HCT116 (cell line): ENCODE data around the gene SLC22A23.

ENCODE experiments used
- CBX3 ChIP-seq: IDR thresholded peaks from 2 replicates; pipeline ENCODE4 v1.6.1; 2012; ENCODE audit warnings: low read depth
- EZH2 ChIP-seq: fragments of 200-600 bp; sonication (generic); IDR thresholded peaks from 2 replicates; pipeline ENCODE4 v1.6.1; 2017; ENCODE audit warnings: antibody characterized with exemption, mixed run types
- POLR2A ChIP-seq: IDR thresholded peaks from 2 replicates; pipeline ENCODE4 v1.7.0; 2011; ENCODE audit warnings: borderline replicate concordance; ENCODE audit not compliant: insufficient read depth, insufficient read length; ENCODE audit errors: extremely low read depth
- POLR2AphosphoS5 ChIP-seq: IDR thresholded peaks from 2 replicates; pipeline ENCODE4 v1.6.1; 2011; ENCODE audit warnings: mild to moderate bottlenecking, low read depth, low read length, moderate library complexity
- RAD21 ChIP-seq: IDR thresholded peaks from 2 replicates; pipeline ENCODE4 v1.6.1; 2012; ENCODE audit warnings: low read depth, mild to moderate bottlenecking
- SIN3A ChIP-seq: IDR thresholded peaks from 2 replicates; pipeline ENCODE4 v1.6.1; 2012; ENCODE audit warnings: low read depth
- SP1 ChIP-seq: IDR thresholded peaks from 2 replicates; pipeline ENCODE4 v1.6.1; 2012; ENCODE audit warnings: low read depth
- ZNF274 ChIP-seq: fragments of 200-500 bp; sonication (Bioruptor generic); IDR thresholded peaks from 2 replicates; pipeline ENCODE4 v1.6.1; 2014; ENCODE audit warnings: mild to moderate bottlenecking, low read depth, low read length, inconsistent platforms
- TF ChIP-seq, protein P1 (sequence below), 3 experiments: fragments of 200-600 bp in 1 of 3; sonication (generic) in 1 of 3; IDR thresholded peaks in 2 of 3; conservative IDR thresholded peaks in 1 of 3; 2 replicates each; pipeline ENCODE4 v1.5.1; 2012 to 2017; ENCODE audit warnings: low read depth in 2 of 3, low read length in 2 of 3, antibody characterized with exemption in 1 of 3, borderline replicate concordance in 1 of 3, control low read depth in 1 of 3, mild to moderate bottlenecking in 1 of 3, mixed read lengths in 1 of 3, mixed run types in 1 of 3, moderate library complexity in 1 of 3; ENCODE audit not compliant: insufficient read depth in 1 of 3
- TF ChIP-seq, protein P2 (sequence below): IDR thresholded peaks from 2 replicates; pipeline ENCODE4 v1.6.1; 2012
- TF ChIP-seq, protein P3 (sequence below): IDR thresholded peaks from 2 replicates; pipeline ENCODE4 v1.6.1; 2012; ENCODE audit warnings: low read depth

DNA sequence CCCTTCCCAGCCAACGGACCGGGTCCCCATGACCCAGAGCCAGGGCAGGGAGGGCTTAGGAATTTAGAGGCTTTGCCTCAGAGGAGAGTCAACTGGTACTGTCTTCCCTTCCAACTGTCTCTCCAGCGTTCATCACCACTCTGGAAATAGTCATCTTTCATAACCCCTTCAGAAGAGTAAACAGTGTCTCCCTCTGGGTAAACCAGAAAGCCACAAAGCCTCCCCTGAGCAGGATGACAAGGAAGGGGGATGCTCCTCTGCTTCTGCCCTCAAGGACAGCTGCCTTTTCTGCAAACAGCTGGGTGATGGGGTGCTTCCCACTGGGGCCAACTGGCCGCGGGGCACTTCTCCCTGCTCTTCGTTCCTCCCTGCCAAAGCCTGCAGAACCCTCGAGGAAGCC is 108.0 kb downstream of the SLC22A23 start:
- TF ChIP-seq CBX3 (no peak), SIN3A (no peak), POLR2AphosphoS5 (no peak), RAD21 (no peak), POLR2A (no peak), SP1 (no peak), ZNF274 (no peak), EZH2 (no peak)
- TF ChIP-seq, protein P1, sequence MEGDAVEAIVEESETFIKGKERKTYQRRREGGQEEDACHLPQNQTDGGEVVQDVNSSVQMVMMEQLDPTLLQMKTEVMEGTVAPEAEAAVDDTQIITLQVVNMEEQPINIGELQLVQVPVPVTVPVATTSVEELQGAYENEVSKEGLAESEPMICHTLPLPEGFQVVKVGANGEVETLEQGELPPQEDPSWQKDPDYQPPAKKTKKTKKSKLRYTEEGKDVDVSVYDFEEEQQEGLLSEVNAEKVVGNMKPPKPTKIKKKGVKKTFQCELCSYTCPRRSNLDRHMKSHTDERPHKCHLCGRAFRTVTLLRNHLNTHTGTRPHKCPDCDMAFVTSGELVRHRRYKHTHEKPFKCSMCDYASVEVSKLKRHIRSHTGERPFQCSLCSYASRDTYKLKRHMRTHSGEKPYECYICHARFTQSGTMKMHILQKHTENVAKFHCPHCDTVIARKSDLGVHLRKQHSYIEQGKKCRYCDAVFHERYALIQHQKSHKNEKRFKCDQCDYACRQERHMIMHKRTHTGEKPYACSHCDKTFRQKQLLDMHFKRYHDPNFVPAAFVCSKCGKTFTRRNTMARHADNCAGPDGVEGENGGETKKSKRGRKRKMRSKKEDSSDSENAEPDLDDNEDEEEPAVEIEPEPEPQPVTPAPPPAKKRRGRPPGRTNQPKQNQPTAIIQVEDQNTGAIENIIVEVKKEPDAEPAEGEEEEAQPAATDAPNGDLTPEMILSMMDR (IDR thresholded peaks at IDR 0.05 in 2 of 3, conservative IDR thresholded peaks at IDR 0.05 in 1 of 3; ENCODE audit: borderline replicate concordance in 1 of 3, insufficient read depth in 1 of 3, low read depth in 2 of 3, low read length in 2 of 3) = no peak
- TF ChIP-seq, protein P2, sequence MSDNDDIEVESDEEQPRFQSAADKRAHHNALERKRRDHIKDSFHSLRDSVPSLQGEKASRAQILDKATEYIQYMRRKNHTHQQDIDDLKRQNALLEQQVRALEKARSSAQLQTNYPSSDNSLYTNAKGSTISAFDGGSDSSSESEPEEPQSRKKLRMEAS = no peak
- TF ChIP-seq, protein P3, sequence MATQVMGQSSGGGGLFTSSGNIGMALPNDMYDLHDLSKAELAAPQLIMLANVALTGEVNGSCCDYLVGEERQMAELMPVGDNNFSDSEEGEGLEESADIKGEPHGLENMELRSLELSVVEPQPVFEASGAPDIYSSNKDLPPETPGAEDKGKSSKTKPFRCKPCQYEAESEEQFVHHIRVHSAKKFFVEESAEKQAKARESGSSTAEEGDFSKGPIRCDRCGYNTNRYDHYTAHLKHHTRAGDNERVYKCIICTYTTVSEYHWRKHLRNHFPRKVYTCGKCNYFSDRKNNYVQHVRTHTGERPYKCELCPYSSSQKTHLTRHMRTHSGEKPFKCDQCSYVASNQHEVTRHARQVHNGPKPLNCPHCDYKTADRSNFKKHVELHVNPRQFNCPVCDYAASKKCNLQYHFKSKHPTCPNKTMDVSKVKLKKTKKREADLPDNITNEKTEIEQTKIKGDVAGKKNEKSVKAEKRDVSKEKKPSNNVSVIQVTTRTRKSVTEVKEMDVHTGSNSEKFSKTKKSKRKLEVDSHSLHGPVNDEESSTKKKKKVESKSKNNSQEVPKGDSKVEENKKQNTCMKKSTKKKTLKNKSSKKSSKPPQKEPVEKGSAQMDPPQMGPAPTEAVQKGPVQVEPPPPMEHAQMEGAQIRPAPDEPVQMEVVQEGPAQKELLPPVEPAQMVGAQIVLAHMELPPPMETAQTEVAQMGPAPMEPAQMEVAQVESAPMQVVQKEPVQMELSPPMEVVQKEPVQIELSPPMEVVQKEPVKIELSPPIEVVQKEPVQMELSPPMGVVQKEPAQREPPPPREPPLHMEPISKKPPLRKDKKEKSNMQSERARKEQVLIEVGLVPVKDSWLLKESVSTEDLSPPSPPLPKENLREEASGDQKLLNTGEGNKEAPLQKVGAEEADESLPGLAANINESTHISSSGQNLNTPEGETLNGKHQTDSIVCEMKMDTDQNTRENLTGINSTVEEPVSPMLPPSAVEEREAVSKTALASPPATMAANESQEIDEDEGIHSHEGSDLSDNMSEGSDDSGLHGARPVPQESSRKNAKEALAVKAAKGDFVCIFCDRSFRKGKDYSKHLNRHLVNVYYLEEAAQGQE = no peak
